Upper lobe of left lung (tissue), 4 donors: ENCODE data around the gene PLEKHB2.

Experiments
- CTCF ChIP-seq, 6 experiments: fragments of 450-650 bp in 4 of 6; fragments of 200-600 bp in 2 of 6; sonication (generic) in 2 of 6; IDR thresholded peaks; one replicate each; pipeline ENCODE4 v1.5.1; 2016 to 2019; ENCODE audit warnings: antibody characterized with exemption in 6 of 6
- POLR2A ChIP-seq, 4 donors: fragments of 450-650 bp; IDR thresholded peaks; one replicate each; pipeline ENCODE4 v1.5.1; 2016 to 2017; ENCODE audit warnings: antibody characterized with exemption in 4 of 4, mild to moderate bottlenecking in 2 of 4

DNA sequence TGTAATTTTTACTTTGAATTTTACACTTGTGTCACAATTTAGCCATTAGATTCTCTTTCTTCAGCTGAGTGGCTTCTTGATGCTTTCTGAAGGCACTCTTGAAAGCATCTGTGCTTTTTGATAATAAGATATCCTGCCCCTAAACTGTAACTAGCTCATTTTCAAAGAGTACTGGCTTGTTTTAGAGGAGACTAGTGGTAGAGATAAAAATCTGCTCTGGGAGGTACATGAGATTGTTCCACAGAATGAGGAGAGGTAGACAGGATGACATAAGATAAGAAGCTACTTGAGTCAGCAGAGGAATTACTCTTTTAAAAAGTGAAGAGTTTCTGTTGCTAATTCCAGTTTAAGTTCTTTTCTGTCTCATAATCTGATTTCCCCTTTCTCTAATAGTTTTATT, 10.6 kb downstream of the PLEKHB2 start:
- TF ChIP-seq CTCF (IDR thresholded peaks at IDR 0.05) = no peak
- no peak for TF ChIP-seq POLR2A (IDR thresholded peaks at IDR 0.05)
